Renal pelvis (tissue), 4 donors: ENCODE results near the gene PROB1. TPM values are rescaled to one million over a fixed set of nuclear protein-coding genes. Genes with fewer than 3 reads are reported as not detected.
"Not testable (repeated sequence)": the region's sequence is repeated elsewhere in the genome, so short reads cannot be mapped to it uniquely, and the experiment has no call there.

Experiments
- DNase-seq: peaks from one replicate; pipeline ENCODE4 v3.0.0-alpha.2; 2013
- polyA plus RNA-seq, 3 donors: library from polyadenylated mRNA; unstranded; fragments of 120-200 nt; gene quantifications; one replicate each; pipeline ENCODE4 v1.2.1, GENCODE V29; 2013; ENCODE audit not compliant: insufficient read length in 3 of 3

Gene PROB1
- polyA plus RNA-seq, 3 donors, result 2.8 to 4.2 (median 3.5) TPM

DNA sequence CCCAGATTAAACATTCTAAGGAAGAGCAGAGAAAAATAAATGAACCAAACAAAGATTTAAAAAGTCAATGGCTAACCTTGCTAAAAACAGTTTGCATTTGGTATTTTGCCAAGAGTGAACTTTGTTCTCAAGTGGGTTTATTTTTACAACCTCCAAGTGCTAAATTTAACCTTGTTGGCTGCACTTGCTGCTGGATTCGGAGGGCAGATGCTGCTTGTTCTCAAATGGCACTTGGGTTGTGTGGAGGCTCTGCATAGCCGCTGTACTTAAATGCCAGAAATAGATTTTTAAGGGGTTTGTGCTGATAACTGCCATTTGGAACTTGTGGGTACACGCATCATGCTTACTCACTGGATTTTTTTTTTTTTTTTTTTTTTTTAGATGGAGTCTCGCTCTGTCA is 22.3 kb upstream of the PROB1 start:
- DNase-seq, result no peak

DNA sequence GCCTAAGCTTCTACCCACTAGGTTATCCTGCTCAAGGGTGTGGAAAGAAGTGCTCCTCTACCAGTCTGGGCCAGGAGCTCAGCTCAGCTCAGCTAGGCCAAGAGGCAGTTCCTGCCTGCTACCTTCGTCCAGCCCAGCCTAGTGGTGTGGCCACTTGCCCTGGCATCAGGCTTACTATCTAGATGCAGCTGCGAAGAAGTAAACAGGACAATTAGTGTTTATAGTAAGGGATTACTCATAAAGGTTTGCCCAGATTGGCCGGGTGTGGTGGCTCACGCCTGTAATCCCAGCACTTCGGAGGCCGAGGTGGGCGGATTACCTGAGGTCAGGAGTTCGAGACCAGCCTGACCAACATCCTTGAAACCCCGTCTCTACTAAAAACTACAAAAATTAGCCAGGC is 21.7 kb upstream of the PROB1 start:
- no peak for DNase-seq

DNA sequence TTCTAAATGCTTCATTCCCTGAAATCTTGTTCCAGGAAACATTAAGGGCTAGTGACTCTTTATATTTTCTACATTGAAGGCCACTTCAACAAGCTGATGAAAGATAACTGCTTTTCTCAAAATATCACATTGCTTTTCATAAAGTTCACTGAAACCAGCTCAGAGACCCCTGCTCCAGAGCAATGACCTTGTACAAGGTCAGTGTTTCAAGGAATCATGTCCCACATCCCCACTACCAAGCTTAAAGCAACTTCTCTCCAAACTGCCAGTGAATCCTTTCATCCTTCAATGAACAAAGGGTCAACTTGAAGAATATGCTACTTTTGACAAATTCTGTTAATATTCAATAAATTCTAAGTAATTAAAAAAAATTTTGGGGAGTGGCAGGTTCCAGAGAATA is 21.0 kb upstream of the PROB1 start:
- DNase-seq, result no peak

DNA sequence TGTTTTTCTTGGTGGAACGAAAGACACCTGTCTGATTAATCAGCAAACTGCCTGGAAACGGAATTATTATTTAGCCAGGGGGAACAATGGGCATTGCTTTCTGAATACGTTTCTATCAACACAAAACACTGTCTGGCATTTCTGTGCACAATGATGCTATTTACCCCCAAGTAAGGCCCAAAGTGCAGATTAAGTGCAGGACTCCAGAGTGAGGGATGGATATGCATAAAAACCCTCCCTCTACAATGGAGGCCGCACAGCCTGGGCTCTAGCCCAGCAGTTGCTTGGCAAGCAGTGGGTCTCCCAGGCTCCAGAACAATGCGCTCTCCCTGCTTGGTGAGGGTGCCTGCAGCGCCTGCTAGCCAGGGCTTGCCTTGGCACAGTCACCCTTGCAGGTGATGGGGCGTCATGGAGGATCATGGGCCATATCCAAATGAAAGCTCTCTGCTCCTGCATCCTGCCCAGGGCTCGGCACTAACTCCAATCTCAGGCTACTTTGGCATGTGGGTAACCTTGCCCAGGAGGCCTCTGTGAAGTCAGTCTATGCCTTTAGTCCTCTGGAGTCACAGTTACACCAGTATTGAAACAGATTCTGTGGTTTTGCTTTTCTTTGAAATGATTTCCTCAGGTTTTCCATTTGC is 20.4 kb upstream of the PROB1 start:
- DNase-seq, result no peak

DNA sequence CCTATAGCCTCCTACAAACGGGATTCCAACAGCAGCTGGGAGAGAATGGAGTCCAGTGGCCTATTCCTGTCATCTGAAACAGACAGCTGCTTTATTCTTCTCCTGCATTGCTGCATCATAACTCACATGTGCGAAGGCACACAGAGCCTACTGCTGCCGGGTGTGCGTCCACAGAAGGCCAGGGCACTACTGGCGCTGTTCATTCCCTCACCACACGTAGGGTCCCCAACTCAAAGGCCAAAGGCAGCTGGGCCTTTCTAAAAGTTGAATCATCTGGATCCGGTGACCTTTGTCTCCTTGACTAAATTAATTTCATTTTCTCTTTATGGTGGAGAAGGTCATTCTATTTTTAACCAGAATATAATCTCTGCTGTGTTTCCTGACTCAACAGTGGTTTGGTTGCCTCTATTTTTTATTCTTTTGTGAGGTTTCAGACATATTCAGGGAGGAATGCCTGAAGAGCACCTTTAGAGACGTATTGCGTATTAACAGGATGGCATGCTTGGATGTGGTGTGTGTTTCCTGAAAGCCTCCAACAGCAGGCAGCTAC is 19.8 kb upstream of the PROB1 start:
- no peak for DNase-seq

DNA sequence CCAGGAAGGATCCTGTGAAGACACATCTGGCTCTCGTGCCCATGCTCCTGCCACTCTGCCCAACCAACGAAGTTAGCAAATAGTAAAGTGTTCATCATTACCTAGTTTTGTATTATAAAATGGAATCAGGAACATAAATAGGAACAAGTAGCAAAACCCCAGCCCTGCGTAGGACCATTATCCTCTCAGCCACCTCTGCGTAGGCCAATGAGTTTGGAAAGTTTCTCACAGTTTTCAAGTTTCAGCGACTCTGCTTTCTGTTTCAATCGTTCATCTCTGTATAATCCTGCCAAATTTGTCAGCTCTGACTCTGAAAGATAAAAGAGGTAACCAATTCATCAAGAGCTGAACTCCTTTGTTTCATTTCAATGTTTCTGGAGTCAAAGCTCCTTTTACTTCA is 19.1 kb upstream of the PROB1 start:
- no peak for DNase-seq

DNA sequence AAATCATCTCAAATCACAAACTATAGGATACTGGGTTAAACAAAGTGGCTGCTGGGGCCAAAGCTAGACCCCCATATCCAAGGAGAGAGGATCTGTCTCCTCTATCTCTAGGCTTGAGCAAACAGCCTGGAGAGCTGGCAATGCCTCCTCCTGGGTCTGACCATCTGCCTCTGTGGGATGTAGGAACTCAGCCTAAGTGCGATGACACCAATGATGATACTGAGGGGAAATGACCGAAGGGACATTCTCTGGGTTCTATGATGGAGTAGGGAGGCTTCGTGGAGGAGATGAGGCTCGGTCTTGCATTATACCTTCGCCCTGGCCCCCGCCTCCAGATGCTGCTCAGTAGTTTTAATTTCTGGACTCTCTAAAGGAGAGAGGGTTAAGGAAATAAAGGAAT is 18.2 kb upstream of the PROB1 start:
- no peak for DNase-seq

DNA sequence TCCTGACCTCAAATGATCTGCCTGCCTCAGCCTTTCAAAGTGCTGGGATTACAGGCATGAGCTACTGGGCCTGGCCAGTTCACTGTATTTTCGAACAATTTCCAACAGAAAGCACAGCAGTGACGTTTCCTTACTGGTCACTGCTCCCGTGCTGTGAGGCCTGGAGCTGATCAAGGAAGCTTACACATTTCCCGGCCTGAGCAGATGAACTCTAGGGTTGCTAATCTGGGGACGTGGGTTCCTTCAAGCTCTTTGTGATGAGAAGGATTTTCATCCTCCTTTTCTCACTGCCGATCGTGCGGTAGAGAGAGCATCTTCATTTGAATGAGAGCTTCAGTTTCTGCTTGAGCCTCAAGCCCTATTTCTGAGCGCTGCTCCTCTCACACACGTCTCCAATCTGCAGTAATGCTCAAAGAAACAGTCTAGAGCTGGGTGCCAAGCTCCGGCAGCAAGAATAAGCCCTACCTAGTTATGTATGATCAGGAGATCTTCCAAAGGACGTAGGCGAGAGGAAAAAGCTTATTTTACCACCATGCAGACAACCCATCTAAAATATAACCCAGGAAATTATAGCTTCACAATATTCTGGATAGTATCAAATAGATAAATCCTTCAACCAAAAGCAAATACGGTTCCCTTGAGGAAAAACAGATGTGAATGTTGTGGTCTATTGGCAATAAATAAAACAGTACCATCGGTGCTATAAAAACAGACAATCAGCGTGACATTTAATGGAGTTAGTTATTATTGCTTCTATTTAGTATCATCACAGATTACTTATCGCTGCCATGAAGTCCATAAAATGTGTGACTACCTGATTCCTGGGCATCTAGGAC is 16.3 kb upstream of the PROB1 start:
- no peak for DNase-seq

DNA sequence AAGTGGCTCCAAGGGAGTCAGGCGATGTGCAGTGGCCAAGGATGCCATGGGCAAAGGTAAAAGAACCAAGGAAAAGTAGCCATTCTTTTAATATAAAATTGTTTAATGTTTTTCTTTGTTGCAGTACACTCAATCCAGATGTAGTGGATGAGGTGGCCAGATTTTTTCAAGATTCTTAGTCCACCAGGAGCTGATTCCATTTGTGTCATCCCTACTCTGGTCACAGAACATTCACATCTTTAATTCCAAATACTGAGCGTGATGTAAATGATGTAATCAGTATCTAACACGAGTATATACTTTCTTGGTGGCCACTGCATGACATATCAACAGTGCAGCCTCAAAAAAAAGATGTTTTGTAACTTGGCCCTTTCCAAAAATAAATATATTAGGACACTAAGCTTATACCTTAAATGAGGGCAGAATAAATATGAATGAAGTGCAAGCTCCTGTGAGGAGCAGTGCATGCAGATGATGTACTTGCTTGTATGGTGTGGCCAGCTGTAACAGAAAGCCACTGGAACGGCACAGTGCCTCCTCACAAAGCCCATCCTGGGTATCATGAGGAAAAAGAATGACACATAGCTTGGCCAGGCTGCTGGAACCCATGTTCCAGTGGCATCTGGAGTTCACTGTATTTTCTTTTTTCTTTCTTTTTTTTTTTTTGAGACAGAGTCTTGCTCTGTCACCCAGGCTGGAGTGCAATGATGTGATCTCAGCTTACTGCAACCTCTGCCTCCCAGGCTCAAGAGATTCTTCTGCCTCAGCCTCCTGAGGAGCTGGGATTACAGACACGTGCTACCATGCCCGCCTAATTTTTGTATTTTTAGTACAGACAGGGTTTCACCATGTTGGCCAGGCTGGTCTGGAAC is 15.5 kb upstream of the PROB1 start:
- DNase-seq, result no peak

DNA sequence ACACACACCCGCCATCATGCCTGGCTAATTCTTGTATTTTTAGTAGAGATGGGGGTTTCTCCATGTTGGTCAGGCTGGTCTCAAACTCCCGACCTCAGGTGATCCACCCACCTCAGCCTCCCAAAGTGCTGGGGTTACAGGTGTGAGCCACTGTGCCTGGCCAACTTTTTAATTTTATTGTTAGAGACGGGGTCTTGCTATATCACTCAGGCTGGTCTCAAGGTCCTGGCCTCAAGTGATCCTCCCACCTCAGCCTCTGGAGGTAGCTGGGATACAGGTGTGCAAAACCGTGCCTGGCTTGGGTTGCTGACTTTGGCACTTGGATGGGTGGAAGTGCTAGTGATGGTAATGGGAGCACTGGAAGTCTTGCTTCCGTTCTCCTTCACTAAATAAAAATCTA is 14.2 kb upstream of the PROB1 start:
- DNase-seq, result not testable (repeated sequence)

DNA sequence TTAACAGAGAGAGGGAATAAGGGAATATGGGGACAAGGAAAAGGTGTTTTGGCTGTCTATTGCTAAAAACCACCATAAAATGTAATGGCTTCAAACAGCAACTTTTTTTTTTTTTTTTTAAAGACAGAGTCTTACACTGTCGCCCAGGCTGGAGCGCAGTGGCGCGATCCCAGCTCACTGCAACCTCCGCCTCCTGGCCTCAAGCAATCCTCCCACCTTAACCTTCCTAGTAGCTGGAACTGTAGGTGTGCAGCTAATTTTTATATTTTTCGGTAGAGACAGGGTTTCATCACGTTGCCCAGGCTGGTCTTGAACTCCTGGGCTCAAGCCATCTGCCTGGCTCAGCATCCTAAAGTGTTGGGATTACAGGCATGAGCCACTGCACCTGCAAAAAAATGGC is 13.3 kb upstream of the PROB1 start:
- DNase-seq, result no peak

DNA sequence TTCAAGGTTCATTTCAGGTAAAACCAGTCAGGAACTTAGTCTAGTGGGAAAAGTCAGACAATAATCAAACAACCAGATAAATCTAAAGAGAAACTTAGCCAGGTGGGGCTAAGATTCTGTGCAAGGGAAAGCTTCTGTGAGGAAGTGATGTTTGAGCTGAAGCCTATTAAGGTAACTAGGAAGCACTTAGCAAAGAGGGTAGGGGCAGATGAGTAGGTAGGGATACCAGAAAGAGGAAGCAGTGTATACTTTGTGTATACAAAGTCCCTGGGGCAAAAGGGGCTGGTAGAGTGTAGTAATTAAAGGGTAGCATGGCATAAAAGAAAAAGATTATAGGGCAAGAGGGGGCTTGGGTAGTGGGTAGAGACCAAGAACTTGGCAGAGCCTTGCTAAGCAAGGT is 12.6 kb upstream of the PROB1 start:
- no peak for DNase-seq

DNA sequence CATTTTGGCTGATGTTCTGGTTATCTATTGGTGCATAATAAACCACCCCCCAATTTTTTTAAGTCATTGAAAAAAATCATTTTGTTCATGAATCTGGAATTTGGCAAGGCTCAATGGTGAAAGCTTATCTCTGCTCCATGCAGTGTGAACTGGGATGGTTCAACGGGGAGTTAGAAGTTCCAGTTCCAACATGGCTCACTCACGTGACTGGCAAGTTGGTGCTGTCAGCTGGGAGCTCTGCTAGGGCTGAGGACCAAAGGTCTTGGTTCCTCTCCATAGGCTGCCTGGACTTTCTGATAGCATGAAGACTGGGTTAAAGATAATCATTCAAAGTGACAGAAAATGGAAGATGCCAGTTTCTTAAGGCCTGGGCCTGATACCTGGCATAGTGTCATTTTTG is 12.1 kb upstream of the PROB1 start:
- DNase-seq, result no peak

DNA sequence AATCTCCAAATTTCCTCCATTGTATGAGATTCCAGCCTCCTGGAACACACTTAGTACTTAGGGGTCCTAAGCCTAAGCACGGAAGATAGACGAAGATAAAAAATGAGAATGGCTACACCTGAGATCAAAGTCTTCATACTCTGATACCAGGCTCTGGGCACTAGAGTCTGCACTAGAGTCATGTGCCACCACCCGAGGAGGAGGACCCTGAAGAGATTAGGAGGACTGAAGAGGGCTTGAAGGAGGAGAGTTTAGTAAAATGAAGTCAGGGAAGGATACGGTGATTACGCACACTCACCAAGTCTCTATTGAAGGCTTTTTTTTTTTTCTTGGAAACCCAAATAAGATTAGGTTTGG is 9.6 kb upstream of the PROB1 start:
- DNase-seq, result no peak

DNA sequence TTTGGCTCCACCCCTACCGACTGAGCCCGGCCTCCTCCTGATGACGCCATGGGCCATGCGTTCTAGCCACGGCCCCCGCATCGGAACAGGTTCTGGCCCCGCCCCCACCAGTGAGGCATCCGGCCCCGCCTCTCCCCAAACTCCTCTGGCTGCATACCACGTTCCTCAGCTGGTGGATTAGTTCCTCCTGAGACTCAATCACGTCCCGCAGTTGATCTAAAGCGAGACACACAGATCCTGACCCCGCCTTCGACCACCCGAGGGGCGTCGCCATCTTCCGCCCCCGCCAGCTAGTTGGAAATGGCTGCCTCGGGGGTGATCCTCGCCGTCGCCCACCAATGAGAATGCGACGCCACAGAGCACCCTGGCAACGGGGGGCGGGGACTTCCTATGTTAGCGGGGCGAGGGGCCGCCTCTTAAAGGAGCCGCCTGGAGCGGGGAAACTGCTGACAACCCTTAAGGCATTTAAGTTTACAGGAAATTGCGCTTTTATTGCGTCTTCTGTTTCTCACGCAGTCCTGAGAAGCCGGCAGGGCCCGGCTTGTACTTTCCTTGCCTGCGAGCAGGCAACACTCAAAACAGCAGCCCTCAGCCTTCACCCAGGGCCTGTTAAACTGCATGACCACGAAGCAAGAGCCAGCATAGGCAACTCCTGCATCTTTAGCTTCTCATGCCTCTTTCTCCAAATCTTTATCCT is 9.0 kb upstream of the PROB1 start, which contains the start of gene SPATA24:
TSS of gene SPATA24 (minus strand) at position 303 of the 697 bp plus-strand sequence. CDS start at position 274, 29 bp downstream.
- DNase-seq, result peak; percentile 98

DNA sequence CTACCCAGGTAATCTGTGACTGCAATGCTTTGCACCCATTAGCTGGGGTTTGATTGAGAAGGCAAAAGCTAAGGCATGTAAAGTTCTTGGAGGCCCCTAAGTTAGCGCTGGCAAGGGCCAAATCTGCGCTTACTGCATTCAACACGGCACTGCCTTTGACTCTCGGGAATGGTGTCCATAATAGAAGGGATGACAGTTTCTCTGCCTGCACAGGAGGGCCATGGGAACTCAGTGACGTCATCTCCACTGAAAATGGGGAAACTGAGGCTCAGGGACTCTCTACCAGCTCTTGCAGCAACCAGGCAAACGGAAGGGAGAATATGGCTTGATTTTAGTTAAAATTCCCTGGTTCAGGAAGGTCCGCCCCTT is 8.5 kb upstream of the PROB1 start:
- DNase-seq, result no peak

DNA sequence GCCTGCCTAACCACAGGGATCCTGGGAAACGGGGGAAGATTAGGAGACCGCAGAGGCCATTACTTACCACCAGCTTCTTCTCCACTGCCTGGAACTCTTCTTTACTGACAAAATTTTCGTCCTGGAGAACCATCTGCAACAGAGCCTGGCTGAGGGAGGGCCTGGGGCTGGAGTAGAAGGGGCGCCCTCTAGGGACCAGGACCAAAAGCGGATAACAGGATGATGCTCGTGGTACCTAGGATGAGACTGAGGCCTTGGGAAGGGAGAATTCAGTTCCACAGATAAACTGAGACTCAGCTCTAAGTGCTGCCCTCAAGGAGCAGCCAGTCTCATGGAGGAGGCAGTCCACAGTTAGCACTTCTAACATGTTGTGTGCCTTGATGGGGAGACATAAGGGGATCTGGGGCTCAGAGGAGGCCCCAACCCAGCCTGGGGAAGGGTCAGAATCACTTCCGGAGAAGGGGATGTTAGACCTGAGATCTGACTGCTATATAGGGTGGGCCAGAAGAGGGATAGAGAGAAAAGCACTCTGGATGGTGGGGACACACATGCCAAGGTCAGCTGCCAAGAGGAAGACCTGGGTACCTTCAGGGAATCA is 7.8 kb upstream of the PROB1 start:
- no peak for DNase-seq

DNA sequence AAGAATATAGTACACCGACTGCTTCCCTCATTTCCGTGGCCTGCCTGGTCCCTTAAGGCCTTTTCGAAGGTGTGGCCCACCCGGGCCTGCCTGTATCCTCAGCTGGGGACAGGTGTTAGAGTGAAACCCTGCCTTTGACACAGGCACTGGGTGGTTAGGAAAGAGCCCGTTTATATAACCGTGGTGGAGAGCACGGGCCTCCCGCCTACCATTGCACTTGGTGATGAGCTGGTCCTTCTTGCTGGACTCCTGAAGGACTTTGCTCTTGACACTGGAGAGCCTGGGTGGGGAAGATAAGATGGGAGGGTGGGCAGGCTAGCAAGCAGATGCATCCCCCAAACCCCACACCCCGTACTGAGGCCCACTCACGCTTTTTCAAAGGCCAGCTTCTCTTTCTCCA is 6.6 kb upstream of the PROB1 start:
- no peak for DNase-seq

DNA sequence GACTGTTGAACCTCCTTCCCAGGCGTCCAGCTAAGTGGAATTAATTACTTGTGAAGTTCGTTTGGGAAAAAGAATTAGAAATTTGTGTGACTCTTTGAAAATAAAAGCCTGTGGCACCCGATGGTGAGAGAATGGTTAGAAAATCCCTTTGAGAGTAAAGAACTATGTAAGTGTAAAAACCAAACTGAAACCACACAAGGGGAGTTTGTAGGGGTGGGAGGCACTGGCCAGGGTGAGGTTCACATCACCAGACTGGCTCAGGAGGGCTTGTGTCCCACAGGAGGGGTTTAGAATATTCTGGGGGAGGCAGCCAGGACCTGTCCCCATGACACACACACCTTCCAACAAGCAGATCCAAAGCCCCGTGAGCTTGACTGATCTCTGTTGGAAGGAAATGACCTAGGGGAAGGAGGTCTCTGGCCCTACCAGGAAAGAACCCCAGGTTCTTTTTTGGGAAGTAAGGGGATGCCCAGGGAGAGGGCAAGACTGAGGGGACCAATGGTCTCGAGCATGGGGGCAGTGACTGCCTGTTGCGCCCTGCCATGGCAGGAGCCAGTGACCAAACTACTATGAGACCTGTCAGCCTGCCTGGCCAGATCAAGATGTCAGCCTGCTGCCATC is 4.7 kb upstream of the PROB1 start:
- DNase-seq, result no peak

DNA sequence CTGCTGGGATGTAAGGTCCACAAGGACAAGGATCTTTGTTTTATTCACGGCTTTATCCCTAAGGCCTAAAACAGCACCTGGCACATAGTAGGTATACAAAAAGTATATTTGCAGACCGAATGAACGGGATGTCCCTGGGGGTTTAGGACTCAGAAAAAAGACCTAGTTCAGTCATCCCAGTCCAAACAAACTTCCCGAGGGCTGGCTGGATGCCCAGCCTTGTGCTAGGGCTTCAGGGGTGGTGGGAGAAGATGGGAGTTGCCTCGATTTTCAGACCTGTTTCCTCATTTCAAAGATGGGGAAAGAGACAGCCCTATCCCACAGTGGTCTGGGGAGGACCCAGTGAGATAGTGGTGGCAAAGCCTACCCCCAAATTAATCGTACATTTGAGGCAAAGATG is 3.0 kb upstream of the PROB1 start:
- DNase-seq, result no peak

DNA sequence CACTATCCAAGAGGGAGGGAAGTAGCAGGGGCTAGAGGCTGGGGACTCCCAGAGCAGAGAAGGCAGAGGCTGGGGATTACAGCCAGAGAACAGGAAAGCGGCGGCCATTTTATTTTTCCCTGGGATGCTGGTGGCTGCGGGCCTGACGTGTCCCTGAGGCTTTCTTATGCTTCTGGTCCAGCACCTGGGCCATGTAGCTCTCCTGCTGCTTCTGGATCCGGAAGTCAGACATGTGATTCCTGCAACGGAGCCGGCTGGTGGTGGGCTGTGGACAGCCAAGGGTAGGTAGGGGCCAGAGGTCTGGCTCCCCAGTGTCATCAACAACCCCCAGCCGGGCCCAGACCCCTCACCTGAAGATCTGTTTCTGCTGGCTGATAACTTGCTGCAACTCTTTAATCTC is 1.8 kb upstream of the PROB1 start:
- DNase-seq, result no peak
